BLaER1 (cell line): ENCODE data around the gene BRS3.

ENCODE experiments used
- H3K27ac ChIP-seq: shearing (Covaris generic); formaldehyde crosslinking; 2 replicates; pipeline ENCODE4 v1.8.1; 2022
- H3K27me3 ChIP-seq: shearing (Covaris generic); formaldehyde crosslinking; 2 replicates; pipeline ENCODE4 v1.8.1; 2022
- H3K36me3 ChIP-seq: shearing (Covaris generic); formaldehyde crosslinking; 2 replicates; pipeline ENCODE4 v1.8.1; 2022
- H3K4me1 ChIP-seq: shearing (Covaris generic); formaldehyde crosslinking; 2 replicates; pipeline ENCODE4 v1.8.1; 2022
- H3K4me2 ChIP-seq: shearing (Covaris generic); formaldehyde crosslinking; 2 replicates; pipeline ENCODE4 v1.8.1; 2022
- H3K4me3 ChIP-seq: shearing (Covaris generic); formaldehyde crosslinking; 2 replicates; pipeline ENCODE4 v1.8.1; 2022
- H3K9ac ChIP-seq: shearing (Covaris generic); formaldehyde crosslinking; 2 replicates; pipeline ENCODE4 v1.8.1; 2022
- H3K9me3 ChIP-seq: shearing (Covaris generic); formaldehyde crosslinking; 2 replicates; pipeline ENCODE4 v1.8.1; 2022
- H4K20me1 ChIP-seq: shearing (Covaris generic); formaldehyde crosslinking; 2 replicates; pipeline ENCODE4 v1.8.1; 2022
- Cebpa-rat ChIP-seq: shearing (Covaris generic); IDR thresholded peaks from 2 replicates; pipeline ENCODE4 v1.8.1; 2022

Gene BRS3

DNA sequence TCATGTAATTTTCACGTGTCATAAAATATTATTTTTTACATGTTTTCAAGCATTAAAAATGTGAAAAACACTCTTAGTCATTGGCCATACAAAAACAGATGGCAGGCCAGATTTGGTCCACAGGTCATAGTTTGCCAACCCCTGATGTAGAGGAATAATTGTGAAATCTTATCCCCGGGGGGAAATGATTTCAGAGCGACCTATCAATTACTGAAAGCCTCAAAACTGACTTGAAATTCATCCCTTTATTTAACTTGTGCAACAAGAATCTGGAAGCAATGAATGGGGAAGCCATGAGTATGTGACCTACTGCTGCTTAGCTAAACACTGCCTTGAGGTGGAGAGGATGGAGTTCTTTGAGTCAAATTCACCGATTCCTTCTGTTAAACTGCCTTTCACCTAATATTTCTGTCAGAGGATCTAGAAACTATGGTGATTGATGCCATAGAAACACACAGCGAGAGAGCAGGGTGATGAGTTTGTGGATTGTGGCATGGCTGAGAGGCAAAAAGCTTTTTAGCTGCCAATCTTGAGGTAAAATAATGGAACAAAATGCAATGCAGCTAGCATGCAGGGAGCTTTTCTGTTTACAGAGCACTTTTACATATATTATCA lies 30.3 kb upstream of the BRS3 start:
- Histone ChIP-seq H3K36me3 (no peaks in the 10 kb centered on the region), H3K4me2 (no peak overlapping the region), H4K20me1 (no peaks in the 10 kb centered on the region), H3K9ac (no peak overlapping the region), H3K4me3 (no peak overlapping the region), H3K9me3 (no peaks in the 10 kb centered on the region), H3K4me1 (no peaks in the 10 kb centered on the region), H3K27me3 (peaks cover 67% of the 10 kb centered on the region), H3K27ac (no peak overlapping the region)
- no peak for TF ChIP-seq Cebpa-rat

DNA sequence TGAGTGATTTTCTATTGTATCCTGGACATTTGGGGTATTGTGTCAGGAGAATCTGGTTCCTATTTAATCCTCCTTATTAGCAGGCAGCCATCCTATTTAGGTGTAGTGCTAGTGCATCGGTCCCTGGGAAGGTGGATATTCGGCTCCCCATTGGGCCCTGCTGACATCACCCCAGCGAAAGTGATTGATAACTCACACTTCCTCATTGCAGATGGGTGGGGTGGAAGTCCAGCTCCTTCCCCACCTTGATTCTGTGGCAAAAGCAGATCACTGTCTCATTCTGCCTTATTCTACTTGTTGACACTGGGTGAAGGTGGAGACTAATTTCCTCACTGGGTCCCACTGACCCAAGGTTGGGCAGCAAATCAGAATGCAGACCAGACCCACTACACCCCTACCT lies 23.2 kb upstream of the BRS3 start:
- no peak overlapping the region for H3K4me2 ChIP-seq

DNA sequence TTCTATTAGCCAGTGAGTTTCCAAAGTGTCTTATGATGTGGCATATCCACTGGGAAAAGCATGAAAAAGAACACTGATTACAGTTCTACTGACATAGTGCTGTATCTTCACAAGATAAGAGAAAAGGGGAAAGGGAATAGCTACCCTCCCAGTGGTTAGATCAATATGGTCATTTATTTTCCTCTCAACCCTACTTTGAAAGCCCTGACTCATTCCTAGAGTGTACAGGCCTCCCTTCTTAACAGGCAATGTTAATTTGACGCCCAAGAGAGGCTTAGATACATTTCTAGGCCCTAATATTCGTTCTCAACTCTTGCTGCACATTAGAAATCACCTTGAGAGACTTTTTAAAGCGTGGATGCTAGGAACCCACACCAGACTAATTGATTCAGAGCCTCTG lies 20.4 kb upstream of the BRS3 start:
- no peaks in the 10 kb centered on the region for H3K4me1 ChIP-seq
- H3K4me3 ChIP-seq, result no peak overlapping the region
- H3K36me3 ChIP-seq, result no peaks in the 10 kb centered on the region
- H3K9me3 ChIP-seq, result 0 out of 2 replicates have a peak, but pooled peaks cover 2% of the 10 kb centered on the region
- H3K9ac ChIP-seq, result no peak overlapping the region
- no peak for TF ChIP-seq Cebpa-rat
- no peak overlapping the region for H3K27ac ChIP-seq
- H4K20me1 ChIP-seq, result no peaks in the 10 kb centered on the region; the same call in 1 of the 2 replicates
- peaks cover 79% of the 10 kb centered on the region for H3K27me3 ChIP-seq
- no peak overlapping the region for H3K4me2 ChIP-seq

More for the DNA sequence above, 23.2 kb upstream of the BRS3 start:
- Histone ChIP-seq H3K27ac (no peak overlapping the region), H3K9ac (no peak overlapping the region), H3K36me3 (no peaks in the 10 kb centered on the region), H4K20me1 (no peaks in the 10 kb centered on the region; the same call in 1 of the 2 replicates), H3K4me1 (no peaks in the 10 kb centered on the region), H3K27me3 (peaks cover 68% of the 10 kb centered on the region), H3K4me3 (no peak overlapping the region), H3K9me3 (no peaks in the 10 kb centered on the region)
- TF ChIP-seq Cebpa-rat, result no peak

DNA sequence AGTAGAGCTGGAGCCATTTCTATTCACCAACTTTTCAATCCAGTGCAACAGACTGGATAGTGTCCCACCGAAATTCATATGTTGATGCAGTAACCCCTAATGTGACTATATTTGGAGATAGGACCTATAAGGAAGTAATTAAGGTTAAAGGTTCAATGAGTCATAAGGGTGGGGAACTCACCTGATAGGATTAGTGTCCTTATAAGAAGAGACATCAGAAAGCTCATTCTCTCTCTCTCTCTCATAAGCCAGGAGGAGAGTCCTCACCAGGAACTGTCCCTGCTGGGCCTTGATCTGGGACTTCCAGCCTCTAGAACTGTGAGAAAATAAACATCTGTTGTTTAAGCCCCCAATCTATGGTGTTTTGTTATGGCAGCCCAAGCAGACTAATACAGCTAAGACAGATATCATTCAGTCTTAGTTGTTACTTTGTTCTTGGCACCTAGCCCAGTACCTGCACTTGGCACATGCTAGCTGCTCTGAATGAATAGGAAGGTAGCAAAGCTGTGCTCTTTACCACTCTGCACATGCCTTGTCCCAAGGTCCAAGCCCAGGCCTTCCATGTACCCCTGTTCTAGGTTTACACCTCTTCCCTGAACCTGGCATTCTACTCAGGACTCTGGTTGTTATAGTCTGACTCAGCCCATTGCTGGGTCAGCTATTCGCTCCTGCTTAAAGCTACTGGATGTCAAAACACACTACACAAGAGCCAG lies 19.2 kb upstream of the BRS3 start:
- no peak overlapping the region for H3K4me3 ChIP-seq
- H3K9ac ChIP-seq, result no peak overlapping the region
- H4K20me1 ChIP-seq, result no peaks in the 10 kb centered on the region; the same call in 1 of the 2 replicates
- H3K9me3 ChIP-seq, result 0 out of 2 replicates have a peak, but pooled peaks cover 12% of the 10 kb centered on the region
- peaks cover 4% of the 10 kb centered on the region; the same call in 1 of the 2 replicates for H3K4me1 ChIP-seq
- H3K36me3 ChIP-seq, result no peaks in the 10 kb centered on the region
- H3K27me3 ChIP-seq, result peaks cover 80% of the 10 kb centered on the region
- H3K27ac ChIP-seq, result no peak overlapping the region
- no peak for TF ChIP-seq Cebpa-rat
- no peak overlapping the region for H3K4me2 ChIP-seq

DNA sequence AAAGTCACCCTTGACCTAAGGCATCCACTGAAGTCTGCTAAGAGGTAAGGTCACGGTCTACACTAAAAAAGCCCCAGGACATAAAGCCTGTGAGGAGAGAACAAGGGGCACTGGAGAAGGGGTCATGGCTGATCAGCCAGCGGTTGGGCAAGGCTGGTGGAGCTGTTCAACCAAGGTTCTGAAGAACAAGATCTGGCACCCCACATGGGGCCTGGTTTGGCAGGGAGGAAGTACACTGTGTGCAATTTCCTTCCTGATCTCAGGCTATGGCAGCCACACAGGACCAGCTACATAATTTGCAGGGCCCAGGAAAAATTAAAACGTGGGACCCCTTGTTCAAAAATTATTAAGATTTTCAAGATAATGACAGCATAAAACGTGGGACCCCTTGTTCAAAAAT lies 14.1 kb upstream of the BRS3 start:
- peaks cover 97% of the 10 kb centered on the region for H3K27me3 ChIP-seq
- 0 out of 2 replicates have a peak, but pooled peaks cover 17% of the 10 kb centered on the region for H3K9me3 ChIP-seq
- H3K27ac ChIP-seq, result no peak overlapping the region
- H3K9ac ChIP-seq, result no peak overlapping the region
- H3K4me3 ChIP-seq, result no peak overlapping the region
- no peak for TF ChIP-seq Cebpa-rat
- H3K4me1 ChIP-seq, result peaks cover 8% of the 10 kb centered on the region; the same call in 1 of the 2 replicates
- no peaks in the 10 kb centered on the region for H3K36me3 ChIP-seq
- H3K4me2 ChIP-seq, result peak overlapping the region; percentile 21; the same call in 1 of the 2 replicates
- H4K20me1 ChIP-seq, result no peaks in the 10 kb centered on the region

DNA sequence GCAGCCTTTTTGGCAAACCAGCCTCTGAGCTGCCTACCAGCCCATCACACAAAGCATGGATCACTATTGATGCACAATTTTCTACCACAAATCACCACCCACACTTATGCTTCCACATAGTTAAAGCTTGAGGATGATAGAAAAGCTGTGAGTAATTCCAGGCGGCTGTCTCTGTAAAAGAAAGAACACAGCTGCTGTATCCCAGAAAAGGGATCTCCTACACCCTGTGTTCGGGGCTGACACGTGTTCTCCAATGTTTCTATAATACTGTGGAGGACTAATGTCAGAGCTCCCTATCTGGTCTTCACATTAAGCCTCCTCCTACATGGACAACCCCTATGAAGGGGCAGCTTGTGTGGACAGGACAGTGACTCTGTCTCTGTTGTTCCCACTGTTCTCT lies 12.5 kb upstream of the BRS3 start:
- no peaks in the 10 kb centered on the region for H4K20me1 ChIP-seq
- H3K4me3 ChIP-seq, result no peak overlapping the region
- no peak for TF ChIP-seq Cebpa-rat
- H3K4me1 ChIP-seq, result peaks cover 8% of the 10 kb centered on the region; the same call in 1 of the 2 replicates
- no peak overlapping the region for H3K27ac ChIP-seq
- H3K4me2 ChIP-seq, result no peak overlapping the region
- H3K36me3 ChIP-seq, result no peaks in the 10 kb centered on the region
- H3K27me3 ChIP-seq, result peaks cover 96% of the 10 kb centered on the region
- no peak overlapping the region for H3K9ac ChIP-seq
- 0 out of 2 replicates have a peak, but pooled peaks cover 17% of the 10 kb centered on the region for H3K9me3 ChIP-seq

DNA sequence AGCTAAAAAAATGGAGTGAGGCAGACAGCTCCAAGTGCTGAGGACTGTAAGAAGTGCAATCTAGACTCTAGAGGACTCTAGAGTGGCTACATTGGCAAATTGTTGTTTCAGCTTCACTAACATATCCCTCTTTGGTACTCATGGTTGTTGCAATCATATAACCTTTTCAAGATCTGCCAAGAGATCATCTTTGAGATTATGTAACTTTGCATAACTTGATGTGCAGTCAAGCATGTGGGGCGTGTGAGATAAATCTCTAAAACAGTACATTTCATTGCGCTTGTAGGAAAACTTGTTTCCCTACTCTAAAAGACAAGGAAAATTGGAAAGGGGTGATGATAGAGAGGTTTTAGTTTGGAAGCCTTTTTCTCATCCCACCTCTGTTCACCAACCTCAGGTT lies 11.2 kb upstream of the BRS3 start:
- Histone ChIP-seq H3K4me1 (peaks cover 8% of the 10 kb centered on the region; the same call in 1 of the 2 replicates), H3K9me3 (0 out of 2 replicates have a peak, but pooled peaks cover 17% of the 10 kb centered on the region), H3K36me3 (no peaks in the 10 kb centered on the region), H3K27ac (no peak overlapping the region), H3K27me3 (peaks cover 96% of the 10 kb centered on the region), H3K4me3 (no peak overlapping the region), H3K4me2 (no peak overlapping the region), H4K20me1 (no peaks in the 10 kb centered on the region), H3K9ac (no peak overlapping the region)
- TF ChIP-seq Cebpa-rat, result no peak

DNA sequence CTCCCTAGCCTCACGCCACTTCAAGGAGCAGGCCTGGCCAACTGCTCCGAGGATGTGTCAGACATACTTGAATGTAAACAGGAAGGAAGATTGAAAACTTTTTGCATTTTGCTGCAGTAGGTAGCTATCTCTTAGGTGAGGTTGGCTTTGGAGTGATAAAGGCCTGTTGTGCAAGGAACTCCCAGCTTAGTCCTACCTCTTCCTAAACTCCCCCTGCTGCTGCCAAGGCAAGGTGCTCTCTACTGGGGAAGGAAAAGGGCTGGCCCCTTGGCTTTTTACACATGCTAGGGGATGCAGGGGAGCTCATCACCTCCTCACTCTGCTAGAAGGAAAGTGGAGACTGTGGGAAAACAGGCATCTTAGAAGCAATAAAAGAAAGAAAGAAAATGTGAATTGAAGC lies 10.7 kb upstream of the BRS3 start:
- H3K9me3 ChIP-seq, result 0 out of 2 replicates have a peak, but pooled peaks cover 17% of the 10 kb centered on the region
- H3K4me3 ChIP-seq, result no peak overlapping the region
- H3K36me3 ChIP-seq, result no peaks in the 10 kb centered on the region
- no peak overlapping the region for H3K27ac ChIP-seq
- peaks cover 95% of the 10 kb centered on the region for H3K27me3 ChIP-seq
- no peak overlapping the region for H3K4me2 ChIP-seq
- TF ChIP-seq Cebpa-rat, result no peak
- H3K4me1 ChIP-seq, result peaks cover 8% of the 10 kb centered on the region; the same call in 1 of the 2 replicates
- no peak overlapping the region for H3K9ac ChIP-seq
- no peaks in the 10 kb centered on the region for H4K20me1 ChIP-seq

DNA sequence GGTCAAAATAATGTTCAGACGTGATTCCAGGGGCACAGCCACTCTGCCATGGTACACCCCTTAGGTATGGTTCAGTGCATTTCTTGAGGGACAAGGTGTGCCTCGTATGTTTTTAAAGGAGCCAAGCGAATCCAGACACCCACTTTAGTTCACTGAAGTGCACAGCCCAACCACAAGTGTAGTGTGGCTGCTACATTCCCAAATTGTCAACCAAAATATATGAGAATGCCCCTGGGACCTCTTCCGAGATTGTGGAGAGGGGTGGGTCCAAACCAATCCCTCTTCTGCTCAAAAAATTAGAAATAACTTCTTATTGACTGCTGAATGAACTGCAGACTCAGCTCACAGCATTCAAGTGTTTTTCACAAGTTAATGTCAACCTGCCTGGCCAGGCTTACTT lies 7.4 kb upstream of the BRS3 start:
- Histone ChIP-seq H4K20me1 (no peaks in the 10 kb centered on the region), H3K27ac (no peak overlapping the region), H3K27me3 (peaks cover 90% of the 10 kb centered on the region), H3K36me3 (no peaks in the 10 kb centered on the region), H3K9ac (no peak overlapping the region), H3K4me1 (no peaks in the 10 kb centered on the region), H3K9me3 (no peaks in the 10 kb centered on the region), H3K4me2 (no peak overlapping the region), H3K4me3 (no peak overlapping the region)
- no peak for TF ChIP-seq Cebpa-rat

DNA sequence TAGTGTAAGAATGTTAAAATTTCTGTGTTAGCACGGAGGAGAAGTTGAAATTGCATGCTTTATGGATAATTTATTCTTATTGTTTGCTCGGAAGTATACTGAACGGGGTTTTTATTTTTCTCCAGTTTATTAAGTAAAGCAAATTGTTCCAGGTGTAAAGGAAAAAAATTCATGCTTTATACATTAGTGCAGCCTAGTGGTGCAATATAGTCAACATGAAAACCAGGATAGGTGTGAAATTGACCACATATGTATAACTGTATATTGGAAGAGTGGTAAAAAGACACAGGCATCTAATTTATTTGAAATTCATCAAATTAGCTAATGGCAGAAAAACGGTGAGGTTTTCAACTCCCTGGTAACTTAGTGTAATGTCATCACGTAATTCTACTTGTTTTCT lies 959 bp downstream of the BRS3 start:
- TF ChIP-seq Cebpa-rat, result no peak
- Histone ChIP-seq H3K4me3 (no peak overlapping the region), H3K4me2 (no peak overlapping the region), H3K27ac (no peak overlapping the region), H3K36me3 (no peaks in the 10 kb centered on the region), H3K4me1 (no peaks in the 10 kb centered on the region), H3K27me3 (peaks cover 90% of the 10 kb centered on the region), H3K9me3 (no peaks in the 10 kb centered on the region), H4K20me1 (peaks cover 6% of the 10 kb centered on the region; the same call in 1 of the 2 replicates), H3K9ac (no peak overlapping the region)
